K562 (cell line): ENCODE data around the gene GABRD. TPM values are rescaled to one million over a fixed set of nuclear protein-coding genes. Genes with fewer than 3 reads are reported as not detected.

Source experiments
- CREB3 ChIP-seq: fragments of 450-650 bp; conservative IDR thresholded peaks from 2 replicates; pipeline ENCODE4 v1.6.1; 2016; ENCODE audit warnings: missing genetic modification characterization, low read depth, mild to moderate bottlenecking, missing compliant biosample characterization, moderate library complexity
- EHMT2 ChIP-seq: fragments of 450-650 bp; IDR thresholded peaks from 2 replicates; pipeline ENCODE4 v1.6.1; 2018; ENCODE audit warnings: antibody characterized with exemption
- HMGN3 ChIP-seq: IDR thresholded peaks from 2 replicates; pipeline ENCODE4 v1.6.1; 2011; ENCODE audit warnings: borderline replicate concordance, low read depth, mild to moderate bottlenecking, mixed read lengths, low read length; ENCODE audit not compliant: insufficient read length; ENCODE audit errors: extremely low read depth
- MGA ChIP-seq: fragments of 450-650 bp; IDR thresholded peaks from 2 replicates; pipeline ENCODE4 v1.6.1; 2016; ENCODE audit warnings: mild to moderate bottlenecking, moderate library complexity
- PRDM10 ChIP-seq: fragments of 450-650 bp; IDR thresholded peaks from 2 replicates; pipeline ENCODE4 v1.6.1; 2018; ENCODE audit not compliant: partially characterized antibody
- SIN3B ChIP-seq: fragments of 450-650 bp; IDR thresholded peaks from 2 replicates; pipeline ENCODE4 v1.6.1; 2017; ENCODE audit warnings: low read depth, mild to moderate bottlenecking, moderate library complexity
- SLC30A9 ChIP-seq: fragments of 250-450 bp; sonication (Bioruptor Pico); IDR thresholded peaks from 2 replicates; pipeline ENCODE4 v1.8.0; 2022; ENCODE audit warnings: mild to moderate bottlenecking, moderate library complexity
- ZNF24 ChIP-seq: fragments of 450-650 bp; IDR thresholded peaks from 2 replicates; pipeline ENCODE4 v1.6.1; 2016
- ZNF282 ChIP-seq: sonication (generic); formaldehyde crosslinking; IDR thresholded peaks from 2 replicates; pipeline ENCODE4 v1.8.1; 2023; ENCODE audit warnings: missing genetic modification reagents
- polyA plus RNA-seq, 8 experiments: library from polyadenylated mRNA; depleted of rRNA in 4 of 8; stranded (reverse) in 5 of 8; unstranded in 3 of 8; fragments of >200 nt; fragmentation: Nextera tagmentation in 2 of 8; fragmentation: Illumina TruSeq in 1 of 8; extraction: Ambion mirVana in 2 of 8; extraction: Trizol in 1 of 8; gene quantifications; 2 replicates each; pipeline versions ENCODE4 v1.2.1 to v1.2.3, GENCODE V29; 2011 to 2014; ENCODE audit warnings: inconsistent platforms in 1 of 8, missing spikeins in 1 of 8
- total RNA-seq, 7 experiments: library from RNA; depleted of rRNA in 6 of 7; stranded (reverse); fragments of >200 nt in 6 of 7; fragmentation: Illumina TruSeq in 2 of 7; extraction: Trizol in 2 of 7; gene quantifications; 2 replicates each; pipeline versions ENCODE4 v1.2.1 to v1.2.3, GENCODE V29; 2011 to 2021; ENCODE audit warnings: low replicate concordance in 1 of 7

The GABRD gene
- total and polyA plus RNA-seq, 9 of the 15 experiments (the other 6 are each of a cell fraction or from before 2014, with no cell fraction given) = 0.07 TPM; not detected in 8

GRCh38 chr1:2044510-2045319 is 25.6 kb downstream of the GABRD start (continued):
- TF ChIP-seq CREB3 (tag) = no peak
- TF ChIP-seq SLC30A9 = no peak
- no peak for TF ChIP-seq HMGN3
- TF ChIP-seq ZNF282 (CRISPR knock-in tag) = no peak
- no peak for TF ChIP-seq MGA
- TF ChIP-seq SIN3B = 0 out of 2 replicates have a peak, but pooled peaks have one; percentile 42
- no peak for TF ChIP-seq EHMT2
- no peak for TF ChIP-seq ZNF24
- no peak for TF ChIP-seq PRDM10
